Fibroblast of skin of abdomen (primary cell): ENCODE measurements around the gene STOM.
"Not testable (repeated sequence)": the region's sequence is repeated elsewhere in the genome, so short reads cannot be mapped to it uniquely, and the experiment has no call there.

Experiments
- DNase-seq: peaks from one replicate; pipeline ENCODE4 v3.0.0-alpha.2; 2013

Gene STOM

GRCh38 chr9:121299467-121300282 is 70.4 kb downstream of the STOM start:
- peak; percentile 28 for DNase-seq

DNA sequence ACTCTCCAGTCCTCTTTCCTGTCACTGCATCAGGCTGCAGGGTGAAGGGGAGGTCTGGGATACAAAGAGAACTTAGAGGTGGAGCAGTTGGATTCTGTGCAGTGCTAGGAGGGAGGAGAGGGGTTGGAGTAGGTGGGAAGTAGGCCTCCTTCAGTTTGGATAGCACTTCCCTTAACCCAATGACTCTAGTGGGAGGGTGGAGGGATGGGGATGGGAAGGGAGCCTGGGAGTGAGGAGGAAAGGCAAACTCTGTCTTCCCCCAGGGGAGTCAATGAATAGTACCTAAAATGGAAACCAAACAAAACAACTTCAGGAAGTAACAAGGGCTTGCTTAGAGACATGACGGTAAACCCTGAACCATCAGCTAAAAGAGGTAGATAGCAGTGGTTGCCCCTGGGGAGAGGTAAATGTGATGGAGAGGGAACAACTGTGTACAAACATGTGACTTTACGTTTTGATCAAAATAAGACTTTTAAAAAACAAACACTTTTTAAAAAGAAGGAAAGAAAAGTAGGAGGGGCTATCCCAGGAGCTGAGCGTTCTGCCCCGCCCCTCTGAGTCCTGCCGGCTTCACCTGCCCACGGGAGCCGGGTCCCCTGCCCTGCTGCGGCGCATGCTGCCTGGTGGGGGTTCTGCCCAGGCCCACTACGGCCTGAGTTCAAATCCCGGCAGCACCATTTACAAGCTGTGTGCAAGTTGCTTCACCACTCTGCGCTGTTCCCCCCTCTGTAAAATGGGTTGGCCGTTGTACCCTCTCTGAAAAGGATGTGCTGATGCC is 71.2 kb downstream of the STOM start:
- peak; percentile 12 for DNase-seq

DNA sequence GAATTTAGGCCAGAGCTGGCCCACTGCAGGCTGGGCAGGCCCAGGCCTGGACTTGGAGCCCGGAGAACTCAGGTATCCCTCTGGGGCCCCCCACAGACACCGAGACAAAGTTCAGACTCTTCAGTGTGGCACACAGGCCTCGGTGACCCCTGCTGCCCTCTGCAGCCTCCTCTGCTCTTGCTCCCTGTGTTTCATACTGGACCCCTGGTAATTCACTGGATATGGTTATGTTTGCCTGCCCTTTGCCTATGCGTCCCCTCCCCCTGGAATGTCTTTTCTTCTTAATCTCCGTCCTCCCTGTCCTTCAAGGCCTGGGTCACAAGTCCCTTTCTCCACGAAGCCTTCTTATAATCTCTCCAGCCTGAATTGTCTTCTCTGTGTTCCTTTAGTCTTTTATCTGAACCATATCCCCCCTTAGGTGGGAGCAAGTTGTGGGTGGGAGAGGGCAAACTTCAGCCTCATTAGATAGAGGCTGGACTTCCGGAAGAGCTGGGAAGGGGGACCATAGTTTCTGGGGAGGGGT is 72.0 kb downstream of the STOM start:
- DNase-seq = no peak

- no peak for DNase-seq
Observed at GRCh38 chr9:121297389-121297788, 72.7 kb downstream of the STOM start.

DNA sequence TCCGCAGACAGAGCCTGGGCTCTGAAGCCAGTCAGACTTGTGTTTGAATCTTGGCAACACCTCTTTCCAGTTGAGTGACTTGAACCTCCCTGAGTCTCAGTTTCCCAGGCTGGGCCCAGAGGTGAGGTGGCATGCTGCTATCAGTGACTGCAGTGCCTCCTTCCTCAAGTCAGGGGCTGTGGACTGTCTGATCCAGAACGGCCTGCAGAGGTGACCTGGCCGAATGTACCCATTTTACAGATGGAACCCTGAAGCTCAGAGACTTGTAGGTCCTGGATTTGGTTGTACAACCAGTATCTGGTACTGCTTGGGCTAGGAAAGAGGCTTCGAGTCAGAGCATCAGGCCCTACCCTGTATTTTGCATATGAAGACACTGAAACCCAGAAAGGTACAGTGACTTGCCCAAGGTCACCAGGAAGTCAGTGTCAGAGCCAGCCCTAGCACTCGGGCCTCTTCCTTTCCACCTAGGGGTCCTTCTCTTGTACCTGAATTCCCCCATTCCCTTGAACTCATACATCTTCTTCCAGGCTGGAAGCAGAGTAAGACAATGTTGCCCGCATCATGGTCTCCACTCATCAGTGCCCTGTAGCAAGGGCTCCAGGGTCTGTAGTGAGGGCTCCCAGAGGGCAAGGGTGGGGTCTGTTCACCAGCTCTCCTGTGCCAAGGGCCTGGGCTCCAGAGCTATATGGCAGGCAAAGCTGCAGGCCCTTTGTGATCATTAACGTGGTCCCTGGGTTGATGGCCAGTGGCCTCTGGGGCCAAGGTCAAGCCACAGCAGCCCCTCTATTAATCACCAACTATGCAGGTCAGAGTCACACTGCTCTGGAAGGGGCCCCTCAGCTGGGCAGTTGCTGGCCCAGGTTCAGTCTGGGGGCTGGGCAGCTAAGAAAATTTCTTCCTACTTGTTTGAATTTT is 73.6 kb downstream of the STOM start:
- no peak for DNase-seq

GRCh38 chr9:121295662-121296191 is 74.3 kb downstream of the STOM start:
- no peak for DNase-seq

- no peak for DNase-seq
Observed at GRCh38 chr9:121294866-121295661, 75.0 kb downstream of the STOM start.

DNA sequence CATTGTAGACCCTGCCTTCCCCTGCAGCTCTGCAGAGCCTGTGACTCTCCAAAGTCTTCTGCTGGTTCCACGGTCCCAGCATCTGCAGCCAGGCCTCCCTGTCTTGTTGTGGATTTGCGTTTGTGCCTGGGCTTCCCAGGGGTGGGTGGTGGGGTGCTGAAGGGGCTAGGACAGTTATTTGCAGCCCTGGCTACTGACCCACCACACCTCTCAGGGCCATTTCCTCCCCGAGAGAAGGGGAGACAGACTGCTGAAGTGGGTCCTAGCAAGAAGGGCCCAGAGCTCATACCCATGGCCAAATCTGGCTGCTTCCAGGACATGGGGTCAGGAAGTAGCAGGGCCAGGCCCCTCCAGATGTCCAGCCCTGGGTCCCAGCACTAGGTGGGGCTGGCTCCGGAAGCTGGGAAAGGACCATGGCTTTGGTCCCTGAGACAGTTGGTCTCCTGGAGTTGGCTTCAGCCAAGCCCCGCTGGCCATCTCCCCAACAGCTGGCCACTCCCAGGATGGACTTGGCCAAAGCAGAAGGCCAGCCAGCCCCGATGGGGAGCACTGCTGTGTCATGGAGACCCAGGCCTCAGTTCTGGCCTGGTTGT is 75.8 kb downstream of the STOM start:
- no peak for DNase-seq

- no peak for DNase-seq
Observed at GRCh38 chr9:121292801-121293241, 77.2 kb downstream of the STOM start.

- no peak for DNase-seq
Observed at GRCh38 chr9:121292051-121292450, 78.0 kb downstream of the STOM start.

GRCh38 chr9:121291536-121291935 is 78.5 kb downstream of the STOM start:
- not testable (repeated sequence) for DNase-seq

- DNase-seq = no peak
Observed at GRCh38 chr9:121289772-121290370, 80.2 kb downstream of the STOM start.

DNA sequence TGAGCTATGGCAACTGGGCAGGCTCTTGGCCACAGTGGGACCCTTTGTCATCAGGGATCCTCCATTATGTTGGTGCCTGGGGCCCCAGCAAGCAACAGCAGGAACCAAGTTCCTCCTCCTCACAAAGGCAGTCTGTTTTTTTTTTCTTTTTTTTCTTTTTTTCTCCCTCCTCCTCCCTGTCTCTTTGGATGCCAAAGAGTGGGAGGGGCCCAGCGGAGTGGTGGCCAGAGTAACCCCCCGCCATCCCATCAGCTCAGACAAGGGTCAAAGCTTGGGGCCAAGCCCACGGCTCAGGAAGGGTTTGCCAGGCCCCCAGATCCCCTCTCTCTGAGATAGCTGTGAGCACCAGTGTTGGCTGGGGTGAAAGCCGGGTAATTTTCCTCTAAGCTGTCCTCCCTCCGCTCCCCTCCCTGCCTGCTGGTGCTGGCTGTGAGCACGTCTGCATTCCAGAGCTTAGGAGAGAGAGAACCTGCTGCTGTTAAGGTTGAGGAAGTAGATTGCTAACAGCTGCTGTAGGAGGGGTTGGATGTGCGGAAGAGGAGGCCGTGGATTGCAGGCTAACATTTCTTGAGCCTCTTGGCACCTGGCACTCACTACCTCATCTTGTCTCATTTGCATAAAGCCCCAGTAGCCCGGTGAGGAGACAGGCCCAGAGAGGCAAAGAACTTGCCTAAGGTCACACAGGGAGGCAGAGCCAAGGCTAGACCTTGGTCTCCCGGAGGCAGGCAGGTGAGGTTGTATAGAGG is 80.9 kb downstream of the STOM start:
- peak; percentile 81 for DNase-seq
